ENCODE results near the gene TBRG4.

The TBRG4 gene

GRCh38 chr7:45054442-45054841 lies 57.1 kb downstream of the TBRG4 start:
- no peak for DNase-seq (ENCODE audit: low spot score)

DNA sequence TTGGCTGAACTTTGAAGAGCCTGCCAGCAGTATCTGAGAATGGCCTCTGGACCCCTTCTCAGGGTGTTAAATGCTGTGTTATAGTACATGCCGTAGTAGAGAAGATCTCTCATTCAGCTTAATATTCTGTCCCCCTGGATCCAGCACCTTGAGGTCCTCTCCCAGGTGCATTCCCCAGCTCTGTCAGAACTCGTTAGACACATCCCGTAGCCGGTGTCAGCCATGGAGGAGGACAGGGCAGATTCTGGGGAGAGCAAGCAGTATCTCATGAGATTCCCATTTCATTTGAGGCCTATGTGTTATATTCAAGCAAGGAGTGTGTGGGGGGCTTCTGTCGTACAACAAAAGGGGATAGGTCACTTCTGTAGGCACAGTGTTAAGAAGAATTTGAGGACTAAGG lies 57.6 kb downstream of the TBRG4 start:
- no peak for DNase-seq (ENCODE audit: low spot score)

- no peak for DNase-seq (ENCODE audit: low spot score)
Measured at GRCh38 chr7:45053401-45053800, 58.1 kb downstream of the TBRG4 start.

- no peak for DNase-seq (ENCODE audit: low spot score)
Measured at GRCh38 chr7:45052011-45052410, 59.5 kb downstream of the TBRG4 start.

GRCh38 chr7:45050198-45050597 lies 61.3 kb downstream of the TBRG4 start:
- DNase-seq (ENCODE audit: low spot score), result no peak

Measured in hepatic stellate cell (primary cell).